Uterus (tissue), 4 donors: ENCODE results near the gene CCDC178. TPM values are rescaled to one million over a fixed set of nuclear protein-coding genes. Genes with fewer than 3 reads are reported as not detected.

ENCODE experiments used
- DNase-seq, 2 donors: peaks; one replicate each; pipeline ENCODE4 v3.0.0-alpha.2; 2019 to 2020
- H3K27ac ChIP-seq, 2 donors: fragments of 200-600 bp; sonication (generic); 1 replicate in 1 of 2; 2 replicates in 1 of 2; pipeline ENCODE4 v1.5.1; 2016 to 2018
- H3K27me3 ChIP-seq, 2 donors: fragments of 200-600 bp; sonication (generic); one replicate each; pipeline ENCODE4 v1.5.1; 2018 to 2019; ENCODE audit warnings: control low read depth in 1 of 2
- H3K36me3 ChIP-seq, 2 donors: fragments of 200-600 bp; sonication (generic); one replicate each; pipeline ENCODE4 v1.5.1; 2019; ENCODE audit warnings: control low read depth in 1 of 2
- H3K4me1 ChIP-seq, 2 donors: fragments of 200-600 bp; sonication (generic); one replicate each; pipeline ENCODE4 v1.5.1; 2018 to 2019; ENCODE audit warnings: control low read depth in 1 of 2
- H3K4me3 ChIP-seq, 2 donors: fragments of 200-600 bp; sonication (generic); 1 replicate in 1 of 2; 2 replicates in 1 of 2; pipeline ENCODE4 v1.5.1; 2018 to 2019; ENCODE audit warnings: mild to moderate bottlenecking in 1 of 2
- H3K9me3 ChIP-seq, 2 donors: fragments of 200-600 bp; sonication (generic); one replicate each; pipeline ENCODE4 v1.5.1; 2019; ENCODE audit warnings: control low read depth in 1 of 2
- POLR2A ChIP-seq, 2 donors: fragments of 450-650 bp; IDR thresholded peaks; one replicate each; pipeline ENCODE4 v1.6.1; 2016; ENCODE audit warnings: antibody characterized with exemption in 2 of 2, mild to moderate bottlenecking in 1 of 2, moderate library complexity in 1 of 2
- intact Hi-C: fragments of 100-400 bp; cut with DNase I; formaldehyde crosslinking; loops from one replicate; pipeline ENCODE4 v1.15.1; 2023; ENCODE audit warnings: low total_unique reads
- total RNA-seq, 4 donors: library from RNA; depleted of rRNA in 3 of 4; stranded (reverse); fragments of >200 nt in 3 of 4; gene quantifications; one replicate each; pipeline versions ENCODE4 v1.1.0 to v1.2.4, GENCODE V29; 2014 to 2023
- TF ChIP-seq, protein P1 (sequence below), 4 experiments: fragments of 200-600 bp in 2 of 4; fragments of 450-650 bp in 2 of 4; sonication (generic) in 2 of 4; IDR thresholded peaks; one replicate each; pipeline ENCODE4 v1.5.1; 2016 to 2019; ENCODE audit warnings: antibody characterized with exemption in 4 of 4, mild to moderate bottlenecking in 2 of 4, moderate library complexity in 1 of 4
- donor health status: DM: yes; HTN: yes; CAD: no.

Gene CCDC178
- total RNA-seq, 4 donors from 2014 or later: 1.0 to 28.7 (median 8.8) TPM

DNA sequence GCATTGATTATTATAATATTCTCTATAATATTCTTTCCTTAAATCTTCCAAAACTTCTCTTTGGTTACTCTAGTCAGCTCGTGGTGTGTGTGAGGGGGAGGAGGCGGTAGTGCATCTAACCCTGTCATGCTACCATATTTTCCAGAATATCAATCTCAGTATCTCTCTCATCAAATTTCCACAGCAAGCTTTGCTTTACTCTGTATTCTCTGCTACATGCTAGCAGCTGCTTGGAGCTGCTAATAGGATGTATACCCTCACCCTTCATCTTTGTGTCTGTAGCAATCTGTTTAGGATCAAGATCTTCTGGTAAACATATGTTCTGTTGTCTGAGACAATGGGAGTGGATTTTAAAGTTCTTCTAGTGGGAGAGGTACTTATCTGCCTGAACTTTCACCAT is 363.9 kb downstream of the CCDC178 start:
- no peaks in the 10 kb centered on the region for H3K36me3 ChIP-seq
- intact Hi-C loops: no loop called here
- DNase-seq: no peak
- no peaks in the 10 kb centered on the region for H3K9me3 ChIP-seq
- H3K27me3 ChIP-seq: no peaks in the 10 kb centered on the region
- TF ChIP-seq, protein P1, sequence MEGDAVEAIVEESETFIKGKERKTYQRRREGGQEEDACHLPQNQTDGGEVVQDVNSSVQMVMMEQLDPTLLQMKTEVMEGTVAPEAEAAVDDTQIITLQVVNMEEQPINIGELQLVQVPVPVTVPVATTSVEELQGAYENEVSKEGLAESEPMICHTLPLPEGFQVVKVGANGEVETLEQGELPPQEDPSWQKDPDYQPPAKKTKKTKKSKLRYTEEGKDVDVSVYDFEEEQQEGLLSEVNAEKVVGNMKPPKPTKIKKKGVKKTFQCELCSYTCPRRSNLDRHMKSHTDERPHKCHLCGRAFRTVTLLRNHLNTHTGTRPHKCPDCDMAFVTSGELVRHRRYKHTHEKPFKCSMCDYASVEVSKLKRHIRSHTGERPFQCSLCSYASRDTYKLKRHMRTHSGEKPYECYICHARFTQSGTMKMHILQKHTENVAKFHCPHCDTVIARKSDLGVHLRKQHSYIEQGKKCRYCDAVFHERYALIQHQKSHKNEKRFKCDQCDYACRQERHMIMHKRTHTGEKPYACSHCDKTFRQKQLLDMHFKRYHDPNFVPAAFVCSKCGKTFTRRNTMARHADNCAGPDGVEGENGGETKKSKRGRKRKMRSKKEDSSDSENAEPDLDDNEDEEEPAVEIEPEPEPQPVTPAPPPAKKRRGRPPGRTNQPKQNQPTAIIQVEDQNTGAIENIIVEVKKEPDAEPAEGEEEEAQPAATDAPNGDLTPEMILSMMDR (IDR thresholded peaks at IDR 0.05): no peak
- TF ChIP-seq POLR2A (IDR thresholded peaks at IDR 0.05): no peak
- H3K4me1 ChIP-seq: no peaks in the 10 kb centered on the region
- H3K4me3 ChIP-seq: no peak overlapping the region
- H3K27ac ChIP-seq: no peak overlapping the region

DNA sequence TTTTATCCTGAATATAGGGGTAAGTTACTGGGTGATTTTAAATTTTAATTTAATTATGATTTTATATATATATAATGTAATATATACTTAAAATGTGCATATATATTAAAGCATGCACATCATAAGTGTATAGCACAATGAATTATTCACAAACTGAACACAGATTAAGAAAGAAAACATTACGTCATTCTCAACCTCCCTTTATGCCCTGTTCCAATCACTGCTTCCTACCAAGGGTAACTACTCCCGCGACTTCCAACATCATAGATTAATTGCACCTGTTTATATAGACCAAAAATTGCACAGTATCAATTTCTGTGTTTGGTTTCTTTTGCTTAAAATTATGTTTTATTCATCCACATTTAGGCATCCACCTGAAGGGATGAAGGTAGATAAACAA is 366.4 kb downstream of the CCDC178 start:
- no peak for TF ChIP-seq POLR2A (IDR thresholded peaks at IDR 0.05)
- TF ChIP-seq, protein P1 (IDR thresholded peaks at IDR 0.05): no peak
- no peak overlapping the region for H3K27ac ChIP-seq
- no peaks in the 10 kb centered on the region for H3K4me1 ChIP-seq
- no peaks in the 10 kb centered on the region for H3K36me3 ChIP-seq
- no peaks in the 10 kb centered on the region for H3K9me3 ChIP-seq
- no peak for DNase-seq
- no peak overlapping the region for H3K4me3 ChIP-seq
- H3K27me3 ChIP-seq: no peaks in the 10 kb centered on the region
- intact Hi-C loops: no loop called here

DNA sequence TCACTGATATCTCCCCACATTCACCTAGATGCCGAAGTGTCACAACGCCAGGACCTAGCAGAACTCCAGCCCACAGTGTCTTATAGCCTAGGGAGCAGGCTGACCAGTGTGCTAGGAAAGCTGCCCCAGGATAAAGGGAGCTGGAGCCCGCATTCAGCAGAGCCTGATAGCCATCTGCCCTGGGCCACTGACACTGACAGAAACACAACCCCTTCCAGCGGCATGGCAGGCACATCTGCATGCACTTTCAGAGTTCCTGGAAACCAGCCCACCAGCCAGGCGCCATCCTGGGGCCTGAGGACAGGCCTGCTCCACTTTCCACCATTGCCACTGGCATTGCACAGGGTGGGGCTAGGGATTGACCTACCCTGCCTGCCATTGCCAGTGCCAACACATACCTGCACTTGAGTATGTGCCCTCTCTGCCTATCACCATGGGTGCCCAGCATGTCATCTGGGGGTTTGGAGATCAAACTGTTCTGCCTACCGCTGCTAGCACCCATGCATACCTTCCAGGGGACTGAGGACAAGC is 377.6 kb downstream of the CCDC178 start:
- intact Hi-C loops: no loop called here
- Histone ChIP-seq H3K9me3 (no peaks in the 10 kb centered on the region), H3K27me3 (no peaks in the 10 kb centered on the region), H3K4me1 (no peaks in the 10 kb centered on the region), H3K36me3 (no peaks in the 10 kb centered on the region), H3K4me3 (no peak overlapping the region), H3K27ac (no peak overlapping the region)
- no peak for TF ChIP-seq POLR2A (IDR thresholded peaks at IDR 0.05)
- TF ChIP-seq, protein P1 (IDR thresholded peaks at IDR 0.05): no peak
- no peak for DNase-seq

DNA sequence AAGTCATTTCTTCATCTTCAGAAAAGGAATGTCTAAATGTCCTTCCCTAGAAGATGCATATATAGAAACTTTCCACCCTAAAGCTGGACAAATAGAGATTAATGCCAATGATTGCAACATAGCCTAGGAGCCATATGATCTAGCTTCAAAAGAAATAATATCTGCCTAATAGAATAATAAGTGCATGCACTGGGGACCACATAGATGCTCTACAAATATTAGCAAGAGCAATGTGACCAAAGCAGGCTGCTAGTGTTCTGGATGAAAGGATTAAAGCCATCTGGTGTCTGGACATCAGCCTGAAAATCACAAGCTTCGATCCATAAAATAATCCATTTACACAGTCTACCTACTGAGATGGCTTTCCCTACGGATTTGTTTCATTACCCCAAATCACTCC is 387.6 kb downstream of the CCDC178 start:
- Histone ChIP-seq H3K9me3 (no peaks in the 10 kb centered on the region), H3K27ac (no peak overlapping the region), H3K4me1 (no peaks in the 10 kb centered on the region), H3K4me3 (no peak overlapping the region), H3K36me3 (no peaks in the 10 kb centered on the region), H3K27me3 (no peaks in the 10 kb centered on the region)
- intact Hi-C loops: no loop called here
- no peak for DNase-seq
- no peak for TF ChIP-seq POLR2A (IDR thresholded peaks at IDR 0.05)
- TF ChIP-seq, protein P1 (IDR thresholded peaks at IDR 0.05): no peak

DNA sequence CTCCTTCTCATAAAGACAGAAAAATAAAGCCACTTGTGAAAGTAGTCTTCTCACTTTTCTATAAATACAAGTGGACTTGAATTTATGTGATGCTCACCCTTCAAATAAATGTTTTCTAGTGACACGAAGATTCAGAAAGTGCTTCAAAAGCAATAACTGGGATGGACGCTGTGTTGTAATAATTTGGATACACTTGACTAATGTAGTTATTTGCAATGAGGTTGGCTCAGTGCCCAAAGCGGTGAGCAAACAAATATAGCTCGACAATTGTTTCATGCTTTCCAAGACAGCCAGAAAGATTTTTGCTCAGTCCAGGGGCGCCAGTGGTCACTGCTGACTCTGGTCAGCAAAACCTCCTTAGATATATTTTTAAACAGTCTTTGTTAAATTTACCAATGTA is 389.1 kb downstream of the CCDC178 start:
- intact Hi-C loops: no loop called here

More for the DNA sequence above, 389.1 kb downstream of the CCDC178 start:
- no peaks in the 10 kb centered on the region for H3K27me3 ChIP-seq
- no peak for DNase-seq
- H3K4me3 ChIP-seq: no peak overlapping the region
- H3K4me1 ChIP-seq: no peaks in the 10 kb centered on the region
- TF ChIP-seq, protein P1 (IDR thresholded peaks at IDR 0.05): no peak
- no peak for TF ChIP-seq POLR2A (IDR thresholded peaks at IDR 0.05)
- H3K27ac ChIP-seq: no peak overlapping the region
- no peaks in the 10 kb centered on the region for H3K36me3 ChIP-seq
- H3K9me3 ChIP-seq: no peaks in the 10 kb centered on the region
